Colonic mucosa (tissue), 4 donors: ENCODE measurements around the gene HLA-G. TPM values are rescaled to one million over a fixed set of nuclear protein-coding genes. Genes with fewer than 3 reads are reported as not detected.
"Not testable (repeated sequence)": the region's sequence is repeated elsewhere in the genome, so short reads cannot be mapped to it uniquely, and the experiment has no call there.

ENCODE experiments used
- DNase-seq: peaks from one replicate; pipeline ENCODE4 v3.0.0-alpha.2; 2020
- H3K27ac ChIP-seq: fragments of 200-600 bp; one replicate; pipeline ENCODE4 v1.8.0; 2021
- H3K27me3 ChIP-seq: fragments of 200-600 bp; one replicate; pipeline ENCODE4 v1.8.0; 2021
- H3K36me3 ChIP-seq: fragments of 200-600 bp; one replicate; pipeline ENCODE4 v1.8.0; 2021
- H3K4me1 ChIP-seq: fragments of 200-600 bp; one replicate; pipeline ENCODE4 v1.8.0; 2021; ENCODE audit warnings: mild to moderate bottlenecking
- H3K4me3 ChIP-seq: fragments of 200-600 bp; one replicate; pipeline ENCODE4 v1.8.0; 2021
- H3K9ac ChIP-seq, 2 donors: one replicate each; pipeline ENCODE4 v1.7.0; 2013; ENCODE audit warnings: control low read depth in 2 of 2, low read depth in 2 of 2, low read length in 2 of 2
- H3K9me3 ChIP-seq: fragments of 200-600 bp; one replicate; pipeline ENCODE4 v1.8.0; 2021
- intact Hi-C: fragments of 100-400 bp; cut with DNase I; formaldehyde crosslinking; loops from one replicate; pipeline ENCODE4 v1.14.1; 2022
- total RNA-seq, 2 donors: library from RNA; stranded (reverse); fragmentation: NEBNext Ultra II Directional in 1 of 2; extraction: Animal tissue kit (Norgen Biotek cat#: 25700) in 1 of 2; gene quantifications; one replicate each; pipeline ENCODE4 v1.2.1, GENCODE V29; 2021
- TF ChIP-seq, protein P1 (sequence below): fragments of 200-600 bp; IDR thresholded peaks from one replicate; pipeline ENCODE4 v1.8.0; 2022; ENCODE audit warnings: antibody characterized with exemption, mild to moderate bottlenecking
- donor health status: healthy.
- donor health status: DM: no; HTN: no; CAD: no.
- donor health status: DM: no; HTN: no; CAD: no.

HLA-G gene
- 10 to 100 TPM; 55.3 to 91.3 TPM for total RNA-seq

DNA sequence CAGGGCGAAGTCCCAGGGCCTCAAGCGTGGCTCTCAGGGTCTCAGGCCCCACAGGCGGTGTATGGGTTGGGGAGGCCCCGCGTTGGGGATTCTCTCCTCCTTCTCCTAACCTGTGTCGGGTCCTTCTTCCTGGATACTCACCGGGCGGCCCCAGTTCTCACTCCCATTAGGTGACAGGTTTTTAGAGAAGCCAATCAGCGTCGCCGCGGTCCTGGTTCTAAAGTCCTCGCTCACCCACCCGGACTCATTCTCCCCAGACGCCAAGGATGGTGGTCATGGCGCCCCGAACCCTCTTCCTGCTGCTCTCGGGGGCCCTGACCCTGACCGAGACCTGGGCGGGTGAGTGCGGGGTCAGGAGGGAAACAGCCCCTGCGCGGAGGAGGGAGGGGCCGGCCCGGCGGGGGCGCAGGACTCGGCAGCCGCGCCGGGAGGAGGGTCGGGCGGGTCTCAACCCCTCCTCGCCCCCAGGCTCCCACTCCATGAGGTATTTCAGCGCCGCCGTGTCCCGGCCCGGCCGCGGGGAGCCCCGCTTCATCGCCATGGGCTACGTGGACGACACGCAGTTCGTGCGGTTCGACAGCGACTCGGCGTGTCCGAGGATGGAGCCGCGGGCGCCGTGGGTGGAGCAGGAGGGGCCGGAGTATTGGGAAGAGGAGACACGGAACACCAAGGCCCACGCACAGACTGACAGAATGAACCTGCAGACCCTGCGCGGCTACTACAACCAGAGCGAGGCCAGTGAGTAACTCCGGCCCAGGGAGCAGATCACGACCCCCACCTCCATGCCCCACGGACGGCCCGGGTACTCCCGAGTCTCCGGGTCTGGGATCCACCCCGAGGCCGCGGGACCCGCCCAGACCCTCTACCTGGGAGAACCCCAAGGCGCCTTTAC, at the start of gene HLA-G:
Gene HLA-G, plus strand, starts transcription at position 247 of the 892 bp plus-strand sequence. Its CDS starts 20 bp downstream, at position 267.
- Histone ChIP-seq H3K36me3 (no peaks in the 10 kb centered on the region), H3K27me3 (no peaks in the 10 kb centered on the region), H3K27ac (no peak within 1 kb of the TSS), H3K4me1 (peaks cover 3% of the 10 kb centered on the region), H3K9ac (no peak within 1 kb of the TSS), H3K4me3 (peak within 1 kb of the TSS; percentile 48), H3K9me3 (no peaks in the 10 kb centered on the region)
- DNase-seq = peak; percentile 64
- TF ChIP-seq, protein P1, sequence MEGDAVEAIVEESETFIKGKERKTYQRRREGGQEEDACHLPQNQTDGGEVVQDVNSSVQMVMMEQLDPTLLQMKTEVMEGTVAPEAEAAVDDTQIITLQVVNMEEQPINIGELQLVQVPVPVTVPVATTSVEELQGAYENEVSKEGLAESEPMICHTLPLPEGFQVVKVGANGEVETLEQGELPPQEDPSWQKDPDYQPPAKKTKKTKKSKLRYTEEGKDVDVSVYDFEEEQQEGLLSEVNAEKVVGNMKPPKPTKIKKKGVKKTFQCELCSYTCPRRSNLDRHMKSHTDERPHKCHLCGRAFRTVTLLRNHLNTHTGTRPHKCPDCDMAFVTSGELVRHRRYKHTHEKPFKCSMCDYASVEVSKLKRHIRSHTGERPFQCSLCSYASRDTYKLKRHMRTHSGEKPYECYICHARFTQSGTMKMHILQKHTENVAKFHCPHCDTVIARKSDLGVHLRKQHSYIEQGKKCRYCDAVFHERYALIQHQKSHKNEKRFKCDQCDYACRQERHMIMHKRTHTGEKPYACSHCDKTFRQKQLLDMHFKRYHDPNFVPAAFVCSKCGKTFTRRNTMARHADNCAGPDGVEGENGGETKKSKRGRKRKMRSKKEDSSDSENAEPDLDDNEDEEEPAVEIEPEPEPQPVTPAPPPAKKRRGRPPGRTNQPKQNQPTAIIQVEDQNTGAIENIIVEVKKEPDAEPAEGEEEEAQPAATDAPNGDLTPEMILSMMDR = no peak
- intact Hi-C loops = no loop called here

DNA sequence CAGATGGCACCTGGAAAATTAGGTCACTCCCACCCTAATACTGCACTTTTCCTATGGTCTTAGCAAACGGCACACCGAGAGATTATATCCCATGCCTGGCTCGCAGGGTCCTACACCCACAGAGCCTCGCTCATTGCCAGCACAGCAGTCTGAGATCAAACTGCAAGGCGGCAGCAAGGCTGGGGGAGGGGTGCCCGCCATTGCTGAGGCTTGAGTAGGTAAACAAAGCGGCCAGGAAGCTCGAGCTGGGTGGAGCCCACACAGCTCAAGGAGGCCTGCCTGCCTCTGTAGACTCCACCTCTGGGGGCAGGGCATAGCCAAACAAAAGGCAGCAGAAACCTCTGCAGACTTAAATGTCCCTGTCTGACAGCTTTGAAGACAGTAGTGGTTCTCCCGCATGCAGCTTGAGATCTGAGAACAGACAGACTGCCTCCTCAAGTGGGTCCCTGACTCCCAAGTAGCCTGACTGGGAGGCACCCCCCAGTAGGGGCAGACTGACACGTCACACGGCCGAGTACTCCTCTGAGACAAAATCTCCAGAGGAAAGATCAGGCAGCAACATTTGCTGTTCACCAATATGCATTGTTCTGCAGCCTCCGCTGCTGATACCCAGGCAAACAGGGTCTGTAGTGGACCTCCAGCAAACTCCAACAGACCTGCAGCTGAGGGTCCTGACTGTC, 47.5 kb upstream of the HLA-G start:
- H3K9ac ChIP-seq, H3K4me3 ChIP-seq, H3K4me1 ChIP-seq, H3K27me3 ChIP-seq, H3K36me3 ChIP-seq, H3K27ac ChIP-seq, DNase-seq, H3K9me3 ChIP-seq, intact Hi-C loops: not testable (repeated sequence)

DNA sequence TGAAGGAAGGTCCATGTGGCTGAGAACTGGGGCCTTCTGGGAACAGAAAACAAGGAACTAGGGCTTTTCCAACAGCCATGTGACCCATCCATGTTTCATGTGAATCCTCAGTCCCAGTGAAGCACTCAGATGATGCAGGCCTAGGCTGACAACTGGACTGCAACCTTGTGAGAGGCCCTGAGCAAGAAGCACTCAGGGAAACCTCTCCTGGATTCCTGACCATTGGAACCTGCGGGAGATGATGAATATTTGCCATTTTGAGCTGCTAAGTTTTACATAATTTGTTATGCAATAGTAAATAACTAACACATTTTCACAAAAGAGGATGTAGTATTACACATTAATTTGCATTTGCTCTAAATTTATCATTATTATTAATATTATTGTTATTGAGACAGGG, 38.4 kb upstream of the HLA-G start:
- Histone ChIP-seq H3K4me3 (no peak overlapping the region), H3K36me3 (no peaks in the 10 kb centered on the region), H3K9ac (no peak overlapping the region), H3K4me1 (no peaks in the 10 kb centered on the region), H3K27me3 (no peaks in the 10 kb centered on the region), H3K27ac (no peak overlapping the region), H3K9me3 (no peaks in the 10 kb centered on the region)
- no peak for DNase-seq
- intact Hi-C loops = no loop called here
- TF ChIP-seq, protein P1 = no peak

GRCh38 chr6:29790626-29791025, 37.0 kb upstream of the HLA-G start:
- no peaks in the 10 kb centered on the region for H3K27me3 ChIP-seq
- no peaks in the 10 kb centered on the region for H3K4me1 ChIP-seq
- intact Hi-C loops = loop anchor here (5.0 kb wide), 1 partner anchor 38 kb away; no protein-coding TSS in a partner anchor
- TF ChIP-seq, protein P1 = no peak
- H3K36me3 ChIP-seq = no peaks in the 10 kb centered on the region
- H3K9me3 ChIP-seq = no peaks in the 10 kb centered on the region
- DNase-seq = no peak
- no peak overlapping the region for H3K4me3 ChIP-seq
- H3K9ac ChIP-seq = no peak overlapping the region
- no peak overlapping the region for H3K27ac ChIP-seq

DNA sequence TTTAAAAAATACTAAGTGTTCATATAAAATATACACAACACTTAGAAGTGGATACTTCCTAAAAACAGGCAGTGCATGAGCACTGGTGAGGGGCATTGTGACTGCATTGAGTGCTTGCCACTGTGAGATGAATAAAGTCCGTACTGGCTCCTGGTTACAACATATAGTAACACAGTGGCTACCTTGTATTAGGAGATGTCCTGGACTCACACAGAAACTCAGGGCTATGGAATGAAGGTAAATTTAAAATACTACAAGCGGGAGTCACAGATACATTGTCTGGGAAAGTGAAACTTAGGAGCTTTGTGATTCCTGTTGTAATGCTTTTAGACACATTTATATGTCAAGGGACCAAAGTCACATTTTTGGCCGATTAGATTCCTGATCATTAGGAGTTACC, 36.5 kb upstream of the HLA-G start:
- intact Hi-C loops = loop anchor here (5.0 kb wide), 1 partner anchor 39 kb away; no protein-coding TSS in a partner anchor
- Histone ChIP-seq H3K4me1 (no peaks in the 10 kb centered on the region), H3K9me3 (no peaks in the 10 kb centered on the region), H3K27ac (no peak overlapping the region), H3K36me3 (no peaks in the 10 kb centered on the region), H3K27me3 (no peaks in the 10 kb centered on the region), H3K9ac (no peak overlapping the region), H3K4me3 (no peak overlapping the region)
- TF ChIP-seq, protein P1 = no peak
- no peak for DNase-seq
